Astrocyte of the cerebellum (primary cell): ENCODE results near the gene BCL2L13.

Source experiments
- DNase-seq: peaks from one replicate; pipeline ENCODE4 v3.0.0-alpha.2; 2011; ENCODE audit warnings: low read depth
- H3K4me3 ChIP-seq: 2 replicates; pipeline ENCODE4 v1.5.1; 2011; ENCODE audit warnings: mild to moderate bottlenecking, low read depth, low read length, moderate library complexity
- in situ Hi-C: cut with HindIII; loops from 2 replicates; pipeline ENCODE4 v1.10.0; 2017; ENCODE audit warnings: low sequenced_read_pairs
- TF ChIP-seq, protein P1 (sequence below): IDR thresholded peaks from 2 replicates; pipeline ENCODE4 v1.5.1; 2012; ENCODE audit warnings: low read length, low read depth, moderate library complexity, mild to moderate bottlenecking; ENCODE audit errors: missing control alignments

Gene BCL2L13

DNA sequence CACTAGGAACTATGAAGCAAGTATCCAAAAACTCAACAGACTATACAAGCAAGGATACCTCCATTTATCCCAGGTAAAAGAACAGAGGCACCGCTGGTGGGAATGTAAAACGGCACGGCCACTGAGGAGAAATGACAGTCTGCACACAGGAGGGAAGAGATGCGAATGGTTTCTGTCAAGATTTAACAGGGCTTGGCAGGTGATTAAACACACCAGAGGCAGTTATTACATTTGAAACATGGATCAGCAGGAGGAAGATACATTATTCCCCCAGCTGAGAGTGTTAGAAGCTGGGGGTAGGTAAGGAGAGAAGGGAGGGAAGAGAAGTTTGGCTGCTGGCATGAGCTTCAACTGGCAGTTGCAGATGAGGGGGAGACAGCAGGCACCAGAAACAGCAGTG is 40.2 kb upstream of the BCL2L13 start:
- TF ChIP-seq, protein P1, sequence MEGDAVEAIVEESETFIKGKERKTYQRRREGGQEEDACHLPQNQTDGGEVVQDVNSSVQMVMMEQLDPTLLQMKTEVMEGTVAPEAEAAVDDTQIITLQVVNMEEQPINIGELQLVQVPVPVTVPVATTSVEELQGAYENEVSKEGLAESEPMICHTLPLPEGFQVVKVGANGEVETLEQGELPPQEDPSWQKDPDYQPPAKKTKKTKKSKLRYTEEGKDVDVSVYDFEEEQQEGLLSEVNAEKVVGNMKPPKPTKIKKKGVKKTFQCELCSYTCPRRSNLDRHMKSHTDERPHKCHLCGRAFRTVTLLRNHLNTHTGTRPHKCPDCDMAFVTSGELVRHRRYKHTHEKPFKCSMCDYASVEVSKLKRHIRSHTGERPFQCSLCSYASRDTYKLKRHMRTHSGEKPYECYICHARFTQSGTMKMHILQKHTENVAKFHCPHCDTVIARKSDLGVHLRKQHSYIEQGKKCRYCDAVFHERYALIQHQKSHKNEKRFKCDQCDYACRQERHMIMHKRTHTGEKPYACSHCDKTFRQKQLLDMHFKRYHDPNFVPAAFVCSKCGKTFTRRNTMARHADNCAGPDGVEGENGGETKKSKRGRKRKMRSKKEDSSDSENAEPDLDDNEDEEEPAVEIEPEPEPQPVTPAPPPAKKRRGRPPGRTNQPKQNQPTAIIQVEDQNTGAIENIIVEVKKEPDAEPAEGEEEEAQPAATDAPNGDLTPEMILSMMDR = no peak
- DNase-seq = no peak

DNA sequence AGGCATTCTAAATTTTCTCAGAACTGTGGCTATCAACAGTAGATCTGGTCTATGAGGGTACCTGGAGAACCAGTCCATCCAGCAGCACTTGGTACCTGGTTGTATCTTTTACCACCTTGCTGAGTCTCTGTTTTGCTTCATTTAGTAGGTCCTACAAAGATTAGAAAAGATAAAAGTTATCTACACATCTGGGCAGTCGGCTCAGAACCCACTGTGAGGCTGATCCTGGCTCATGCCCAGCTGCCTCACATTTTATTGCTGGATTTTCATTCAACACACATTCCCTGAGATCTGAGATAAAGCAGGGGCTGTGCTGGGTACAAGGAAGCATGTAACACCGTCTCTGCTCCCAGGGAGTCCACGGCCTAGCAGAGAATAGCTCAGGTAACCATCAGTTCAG is 37.5 kb upstream of the BCL2L13 start:
- in situ Hi-C loops = no loop called here
- H3K4me3 ChIP-seq = no peak overlapping the region
- TF ChIP-seq, protein P1 = no peak
- no peak for DNase-seq

More for the DNA sequence above, 40.2 kb upstream of the BCL2L13 start:
- in situ Hi-C loops = no loop called here
- H3K4me3 ChIP-seq = no peak overlapping the region

GRCh38 chr22:17603668-17604067 is 34.9 kb upstream of the BCL2L13 start:
- no peak overlapping the region for H3K4me3 ChIP-seq
- TF ChIP-seq, protein P1 = no peak
- in situ Hi-C loops = no loop called here
- DNase-seq = no peak

GRCh38 chr22:17606496-17606895 is 32.1 kb upstream of the BCL2L13 start:
- H3K4me3 ChIP-seq = no peak overlapping the region
- in situ Hi-C loops = no loop called here
- TF ChIP-seq, protein P1 = no peak
- no peak for DNase-seq

GRCh38 chr22:17607891-17608521 is 30.6 kb upstream of the BCL2L13 start:
- in situ Hi-C loops = no loop called here
- TF ChIP-seq, protein P1 = no peak
- no peak overlapping the region for H3K4me3 ChIP-seq
- no peak for DNase-seq

DNA sequence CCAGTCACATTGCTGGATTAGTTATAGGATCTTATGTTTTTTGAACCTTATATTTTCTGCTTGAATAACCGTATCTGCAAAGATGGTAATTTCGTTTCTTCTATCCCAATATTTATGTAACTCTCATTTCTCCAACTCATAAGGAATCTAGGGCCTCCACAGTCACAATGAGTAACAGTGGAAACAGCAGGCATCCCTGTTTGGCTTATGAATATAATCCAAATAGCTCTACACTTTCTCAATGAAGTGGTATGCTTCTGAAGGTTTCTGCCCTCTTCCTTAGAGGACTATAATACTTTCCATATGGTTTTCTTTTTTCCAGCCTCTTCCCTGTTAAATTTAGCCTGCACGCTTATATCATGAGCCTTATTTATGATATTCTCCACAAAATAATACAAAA is 26.5 kb upstream of the BCL2L13 start:
- DNase-seq = no peak
- TF ChIP-seq, protein P1 = no peak
- H3K4me3 ChIP-seq = no peak overlapping the region
- in situ Hi-C loops = no loop called here
